Prostate gland (tissue), 2 donors: ENCODE data around the gene RBM44.

Experiments used
- CTCF ChIP-seq, 4 experiments: fragments of 200-600 bp in 2 of 4; fragments of 450-650 bp in 2 of 4; sonication (generic) in 2 of 4; IDR thresholded peaks; 1 replicate in 3 of 4; 2 replicates in 1 of 4; pipeline ENCODE4 v1.5.1; 2016 to 2019; ENCODE audit warnings: antibody characterized with exemption in 4 of 4, mild to moderate bottlenecking in 2 of 4, moderate library complexity in 2 of 4
- POLR2A ChIP-seq: fragments of 450-650 bp; IDR thresholded peaks from one replicate; pipeline ENCODE4 v1.6.1; 2016; ENCODE audit warnings: antibody characterized with exemption, mild to moderate bottlenecking

GRCh38 chr2:237791977-237792727 lies 6.4 kb upstream of the RBM44 start:
- TF ChIP-seq CTCF (IDR thresholded peaks at IDR 0.05) = no peak
- TF ChIP-seq POLR2A = no peak
